PC-3 (cell line): ENCODE measurements around the gene NAIF1. TPM values are rescaled to one million over a fixed set of nuclear protein-coding genes. Genes with fewer than 3 reads are reported as not detected.
"Not testable (repeated sequence)": the region's sequence is repeated elsewhere in the genome, so short reads cannot be mapped to it uniquely, and the experiment has no call there.

Experiments
- ATAC-seq: fragments of 200-7000 bp; cut with Tn5 transposase; 2 replicates; pipeline ENCODE4 v1.9.1; 2020; ENCODE audit warnings: mild to moderate bottlenecking, moderate library complexity
- BruUV-seq: library from RNA; stranded (reverse); fragments of 400-500 nt; replicated peaks from 2 replicates; lab custom pipeline; 2021; lab: Mats Ljungman, UMichigan
- CTCF ChIA-PET: fragments of 300-600 bp; sonication (Branson Sonifier 250); formaldehyde crosslinking; loops from one replicate; lab custom pipeline; 2022; ENCODE audit warnings: antibody characterized with exemption; lab: Charles Lee
- POLR2A ChIA-PET: fragments of 300-600 bp; sonication (Branson Sonifier 250); formaldehyde crosslinking; loops from one replicate; lab custom pipeline; 2022; ENCODE audit warnings: antibody characterized with exemption; ENCODE audit not compliant: unreplicated experiment; lab: Charles Lee
- DNase-seq: peaks from one replicate; pipeline ENCODE4 v3.0.0-alpha.2; 2015
- H2AFZ ChIP-seq: fragments of 300-600 bp; sonication (generic); 2 replicates; pipeline ENCODE4 v1.6.0; 2016; ENCODE audit warnings: antibody characterized with exemption, low read length
- H3F3A ChIP-seq: fragments of 300-600 bp; sonication (generic); one replicate; pipeline ENCODE4 v1.6.0; 2017; ENCODE audit warnings: antibody characterized with exemption, low read length, control low read depth, mild to moderate bottlenecking; ENCODE audit not compliant: unreplicated experiment
- H3K27ac ChIP-seq: fragments of 300-600 bp; sonication (generic); 2 replicates; pipeline ENCODE4 v1.5.1; 2016; ENCODE audit warnings: mild to moderate bottlenecking, low read length
- H3K27me3 ChIP-seq: fragments of 300-600 bp; sonication (generic); 2 replicates; pipeline ENCODE4 v1.6.1; 2016; ENCODE audit warnings: low read length, mixed read lengths
- H3K36me3 ChIP-seq: fragments of 300-600 bp; sonication (generic); 2 replicates; pipeline ENCODE4 v1.6.1; 2016; ENCODE audit warnings: low read depth, mixed run types, low read length, mixed read lengths
- H3K4me1 ChIP-seq: fragments of 300-600 bp; sonication (generic); 2 replicates; pipeline ENCODE4 v1.5.1; 2016; ENCODE audit warnings: low read length; ENCODE audit not compliant: insufficient read depth
- H3K4me2 ChIP-seq: fragments of 300-600 bp; sonication (generic); 2 replicates; pipeline ENCODE4 v1.6.0; 2016; ENCODE audit warnings: low read length
- H3K4me3 ChIP-seq: fragments of 300-600 bp; sonication (generic); 2 replicates; pipeline ENCODE4 v1.5.1; 2016; ENCODE audit warnings: mild to moderate bottlenecking, low read length, mixed read lengths
- H3K79me2 ChIP-seq: fragments of 300-600 bp; sonication (generic); 2 replicates; pipeline ENCODE4 v1.6.1; 2017; ENCODE audit warnings: low read length, mixed read lengths
- H3K9ac ChIP-seq: fragments of 300-600 bp; sonication (generic); 2 replicates; pipeline ENCODE4 v1.6.0; 2016; ENCODE audit warnings: mild to moderate bottlenecking, low read length
- H3K9me2 ChIP-seq: fragments of 300-600 bp; sonication (generic); replicated peaks from 2 replicates; pipeline ENCODE4 v1.6.1; 2016; ENCODE audit warnings: mixed run types, low read length, mixed read lengths
- H3K9me3 ChIP-seq: fragments of 300-600 bp; sonication (generic); 2 replicates; pipeline ENCODE4 v1.6.1; 2016; ENCODE audit warnings: low read length, mixed read lengths
- H4K20me1 ChIP-seq: fragments of 300-600 bp; sonication (generic); 2 replicates; pipeline ENCODE4 v1.6.1; 2016; ENCODE audit warnings: low read length, mixed read lengths
- CTCF ChIP-seq: fragments of 300-600 bp; sonication (generic); conservative IDR thresholded peaks from 2 replicates; pipeline ENCODE4 v1.5.1; 2017; ENCODE audit warnings: antibody characterized with exemption, low read depth, mild to moderate bottlenecking, low read length
- EZH2 ChIP-seq: fragments of 300-600 bp; sonication (generic); IDR thresholded peaks from one replicate; pipeline ENCODE4 v1.6.1; 2017; ENCODE audit warnings: antibody characterized with exemption, mild to moderate bottlenecking, low read length; ENCODE audit not compliant: unreplicated experiment
- EZH2phosphoT487 ChIP-seq: fragments of 300-600 bp; sonication (generic); IDR thresholded peaks from 2 replicates; pipeline ENCODE4 v1.6.1; 2018; ENCODE audit warnings: mild to moderate bottlenecking, antibody characterized with exemption, low read length, borderline replicate concordance
- intact Hi-C: fragments of 100-400 bp; cut with micrococcal nuclease; formaldehyde crosslinking; loops from 2 replicates; pipeline ENCODE4 v1.9.0; 2023
- total RNA-seq: library from RNA; depleted of rRNA; stranded (reverse); fragments of >200 nt; gene quantifications from 2 replicates; pipeline ENCODE4 v1.2.3, GENCODE V29; 2014

NAIF1 gene
- total RNA-seq, 1 experiment from 2014 or later: 8.4 TPM

- Histone ChIP-seq H3K36me3 (peaks cover 3% of the 10 kb centered on the region; the same call in 1 of the 2 replicates), H3K4me1 (peaks cover 6% of the 10 kb centered on the region), H3K9ac (no peak overlapping the region), H3K27ac (no peak overlapping the region), H3K9me3 (no peaks in the 10 kb centered on the region), H3K27me3 (no peaks in the 10 kb centered on the region), H3K4me2 (no peak overlapping the region), H3K79me2 (no peaks in the 10 kb centered on the region), H3K4me3 (no peak overlapping the region), H3K9me2 (no peaks in the 10 kb centered on the region), H4K20me1 (no peaks in the 10 kb centered on the region), H3F3A (no peaks in the 10 kb centered on the region), H2AFZ (no peak overlapping the region)
- ATAC-seq (no peak), DNase-seq (no peak)
- ChIA-PET CTCF (no interaction called here), POLR2A (interaction anchor here (0.6 kb wide), 1 partner anchor 22 kb away, joined by 7 read pairs; no protein-coding TSS in a partner anchor)
- intact Hi-C loops: no loop called here
- TF ChIP-seq EZH2phosphoT487 (no peak), CTCF (no peak), EZH2 (no peak)
- BruUV-seq: no TSS peak
Observed at GRCh38 chr9:128113526-128114325, 46.6 kb upstream of the NAIF1 start.

- H3K79me2 ChIP-seq, POLR2A ChIA-PET, CTCF ChIA-PET, H3K36me3 ChIP-seq, H3F3A ChIP-seq, H3K4me1 ChIP-seq, H3K9ac ChIP-seq, BruUV-seq, ATAC-seq, H3K9me2 ChIP-seq, H4K20me1 ChIP-seq, H3K9me3 ChIP-seq, H3K27me3 ChIP-seq, H3K4me2 ChIP-seq, intact Hi-C loops, H2AFZ ChIP-seq, DNase-seq, H3K27ac ChIP-seq, H3K4me3 ChIP-seq: not testable (repeated sequence)
Observed at GRCh38 chr9:128111726-128112125, 44.6 kb upstream of the NAIF1 start.

GRCh38 chr9:128109050-128109709, 42.1 kb upstream of the NAIF1 start:
- intact Hi-C loops: no loop called here
- ATAC-seq (no peak), DNase-seq (no peak)
- Histone ChIP-seq H3K36me3 (peaks cover 9% of the 10 kb centered on the region; the same call in 1 of the 2 replicates), H3F3A (no peaks in the 10 kb centered on the region), H2AFZ (no peak overlapping the region), H3K4me2 (no peak overlapping the region), H3K79me2 (no peaks in the 10 kb centered on the region), H3K9ac (no peak overlapping the region), H3K9me3 (no peaks in the 10 kb centered on the region), H3K27ac (no peak overlapping the region), H3K9me2 (no peaks in the 10 kb centered on the region), H3K27me3 (no peaks in the 10 kb centered on the region), H3K4me1 (no peaks in the 10 kb centered on the region), H3K4me3 (no peak overlapping the region), H4K20me1 (no peaks in the 10 kb centered on the region)
- TF ChIP-seq EZH2phosphoT487 (no peak), EZH2 (no peak), CTCF (no peak)
- ChIA-PET CTCF (no interaction called here), POLR2A (no interaction called here)
- BruUV-seq: no TSS peak
